GM04503 (cell line): Measurements from ENCODE around the gene PRRC2B.
"Not testable (repeated sequence)": the region's sequence is repeated elsewhere in the genome, so short reads cannot be mapped to it uniquely, and the experiment has no call there.

Source experiments
- DNase-seq: peaks from one replicate; pipeline ENCODE4 v3.0.0-alpha.2; 2012; ENCODE audit warnings: low read depth

Gene PRRC2B

GRCh38 chr9:131386281-131386680, 7.6 kb upstream of the PRRC2B start:
- no peak for DNase-seq

DNA sequence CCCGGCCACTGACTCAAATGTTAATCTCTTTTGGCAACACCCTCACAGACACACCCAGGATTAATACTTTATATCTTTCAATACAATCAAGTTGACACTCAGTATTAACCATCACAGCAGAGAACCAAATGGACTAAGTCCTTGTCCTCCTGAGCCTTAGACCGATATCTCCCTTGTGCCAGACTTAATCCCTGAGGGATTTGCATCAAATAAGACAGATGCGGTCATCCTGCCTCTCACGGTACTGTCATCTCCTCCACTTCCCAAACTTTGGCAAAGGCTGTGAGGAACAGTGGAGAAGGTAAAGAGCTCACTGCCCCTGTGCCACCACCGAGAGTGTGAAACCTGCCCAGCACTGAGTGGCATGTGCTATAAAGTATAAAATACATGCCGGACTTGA, 6.5 kb upstream of the PRRC2B start:
- DNase-seq: no peak

DNA sequence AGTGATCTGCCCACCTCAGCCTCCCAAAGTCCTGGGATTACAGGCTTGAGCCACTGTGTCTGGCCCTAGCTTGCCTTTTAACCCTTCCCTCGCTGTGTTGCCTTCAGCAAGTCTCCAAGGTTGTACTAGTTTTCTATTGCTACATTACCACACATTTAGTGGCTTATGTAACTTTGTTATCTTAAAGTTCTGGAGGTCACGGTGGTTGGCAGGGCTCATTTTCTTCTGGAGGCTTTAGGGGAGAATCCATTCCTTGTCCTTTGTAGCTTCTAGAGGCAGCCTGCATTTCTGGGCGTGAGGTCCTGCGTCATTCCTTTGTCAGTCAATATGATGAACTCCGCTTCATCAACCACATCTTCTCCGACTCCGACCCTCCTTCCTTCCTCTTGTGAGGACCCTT, 2.9 kb upstream of the PRRC2B start:
- DNase-seq: no peak

GRCh38 chr9:131391504-131391903, 2.4 kb upstream of the PRRC2B start:
- DNase-seq: no peak

DNA sequence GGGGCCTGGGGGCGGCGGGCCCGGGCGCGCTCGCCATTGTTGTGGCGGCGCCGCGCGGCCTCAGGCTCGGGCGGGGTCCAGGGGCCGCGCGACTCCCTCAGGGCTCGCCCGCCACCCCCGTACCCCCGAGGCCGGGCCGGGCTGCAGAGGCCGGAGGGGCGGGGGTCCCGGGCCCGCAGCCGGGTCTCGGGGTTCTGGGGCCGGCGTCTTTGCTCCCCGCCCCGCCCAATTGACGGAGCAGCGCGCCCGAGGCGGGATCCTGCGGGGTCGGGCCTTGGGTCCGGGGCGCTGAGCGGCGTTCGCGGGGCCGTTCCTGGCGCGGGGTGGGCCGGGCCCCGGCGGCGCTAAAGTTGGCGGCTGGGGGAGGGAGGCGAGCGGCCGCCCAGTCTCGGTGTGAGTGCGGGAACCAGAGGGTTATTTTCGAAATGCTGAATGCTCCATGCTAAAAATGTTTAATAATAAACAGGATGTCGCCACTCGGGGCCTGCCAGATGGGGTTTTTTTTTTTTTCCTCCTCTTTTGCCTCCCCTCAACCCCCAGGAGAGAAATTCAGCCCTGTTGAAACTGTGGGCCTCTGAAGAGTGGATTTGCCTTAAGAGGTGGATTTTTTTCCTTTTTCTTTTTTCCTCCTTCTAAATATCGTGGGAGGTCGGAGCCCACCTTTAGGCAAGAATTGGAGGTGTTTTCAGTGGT, 724 bp downstream of the PRRC2B start:
- DNase-seq: no peak

- no peak for DNase-seq
These were observed 1.5 kb downstream of the PRRC2B start for GRCh38 chr9:131395157-131396098.

GRCh38 chr9:131396099-131396479, 2.2 kb downstream of the PRRC2B start:
- DNase-seq: not testable (repeated sequence)

DNA sequence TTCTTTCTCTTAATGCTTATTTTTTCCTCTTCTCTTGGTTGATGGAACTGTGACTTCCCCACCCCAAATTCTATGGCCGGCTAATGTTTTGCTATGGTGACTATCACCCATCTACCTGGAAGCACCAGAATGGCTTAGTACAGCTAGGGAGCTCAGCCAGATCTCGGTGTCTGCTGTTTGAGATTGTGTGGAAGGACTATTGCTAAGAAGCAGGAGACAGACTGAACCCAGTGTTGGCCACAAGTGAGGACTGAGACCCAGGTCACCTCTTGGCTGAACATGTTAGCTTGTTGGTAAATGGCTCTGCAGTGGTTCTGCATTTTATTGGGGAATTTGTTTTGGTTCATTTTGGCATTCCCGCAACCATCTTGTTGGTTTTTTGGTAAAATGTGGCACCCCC, 2.7 kb downstream of the PRRC2B start:
- DNase-seq: no peak

DNA sequence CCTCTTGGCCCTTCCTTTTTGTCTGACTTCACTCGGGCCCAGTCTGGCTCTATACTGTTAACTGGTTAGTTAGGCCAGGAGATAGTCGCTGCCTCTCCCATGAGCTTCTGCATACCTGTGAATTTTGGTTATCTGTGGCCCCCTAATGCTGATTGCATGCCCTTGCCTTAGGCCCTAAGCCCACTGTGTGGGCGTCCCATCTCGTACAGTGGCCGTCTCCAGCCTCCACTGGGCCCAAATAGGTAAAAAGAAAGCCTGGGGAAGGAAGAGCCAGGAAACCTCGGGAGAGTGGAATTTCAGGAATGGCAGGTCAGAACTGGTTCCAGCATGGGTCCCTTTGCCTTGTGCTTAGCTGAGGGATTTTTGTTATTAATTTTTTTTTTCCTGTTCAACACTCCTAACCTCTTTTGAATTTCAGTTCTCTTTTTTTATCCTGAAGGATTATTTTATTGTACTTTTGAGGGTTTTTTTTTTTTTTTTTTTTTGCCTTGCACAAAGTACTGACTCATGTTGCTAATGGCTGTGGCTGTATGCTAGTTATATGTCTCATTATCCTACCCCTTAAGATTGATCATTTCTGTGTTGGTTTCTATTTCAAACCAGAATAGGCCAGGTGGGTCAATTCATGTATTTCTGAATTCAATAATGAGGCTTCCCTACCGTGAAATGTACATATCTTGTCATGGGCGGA, 3.4 kb downstream of the PRRC2B start:
- no peak for DNase-seq

DNA sequence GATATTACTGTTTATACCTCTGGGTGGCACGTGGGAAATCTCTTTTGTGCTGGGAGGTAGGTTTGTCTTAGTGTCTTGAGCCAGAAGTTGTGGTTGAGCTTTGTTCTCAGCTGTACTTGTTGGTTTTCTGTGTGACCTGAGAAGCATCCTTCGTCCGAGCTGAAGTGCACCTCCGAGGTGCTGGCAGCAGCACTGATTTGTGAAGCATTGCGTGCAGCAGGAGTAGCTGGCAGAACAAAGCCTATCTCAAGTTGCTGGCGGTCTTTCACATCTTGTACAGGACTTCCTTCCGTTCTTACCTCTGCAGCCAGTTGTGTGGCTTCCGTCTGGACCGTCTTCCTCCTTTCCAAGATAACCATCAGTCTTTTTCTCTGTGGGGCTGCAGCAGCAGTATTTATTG, 4.3 kb downstream of the PRRC2B start:
- DNase-seq: no peak

DNA sequence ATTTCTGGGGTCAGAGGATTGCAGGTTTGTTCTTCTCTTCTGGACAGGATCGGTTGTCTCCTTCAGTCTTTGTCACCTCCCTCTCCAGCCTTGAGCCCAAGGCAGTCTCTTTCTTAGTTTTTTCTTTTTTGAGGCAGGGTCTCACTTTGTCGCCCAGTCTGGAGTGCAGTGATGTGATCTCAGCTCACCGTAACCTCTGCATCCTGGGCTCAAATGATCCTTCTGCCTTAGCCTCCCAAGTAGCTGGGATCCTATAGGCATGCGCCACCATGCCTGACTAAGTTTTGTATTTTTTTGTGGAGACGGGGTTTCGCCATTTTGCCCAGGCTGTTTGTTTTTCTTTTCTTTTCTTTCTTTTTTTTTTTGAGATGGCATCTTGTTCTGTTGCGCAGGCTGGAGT, 6.1 kb downstream of the PRRC2B start:
- DNase-seq: no peak

DNA sequence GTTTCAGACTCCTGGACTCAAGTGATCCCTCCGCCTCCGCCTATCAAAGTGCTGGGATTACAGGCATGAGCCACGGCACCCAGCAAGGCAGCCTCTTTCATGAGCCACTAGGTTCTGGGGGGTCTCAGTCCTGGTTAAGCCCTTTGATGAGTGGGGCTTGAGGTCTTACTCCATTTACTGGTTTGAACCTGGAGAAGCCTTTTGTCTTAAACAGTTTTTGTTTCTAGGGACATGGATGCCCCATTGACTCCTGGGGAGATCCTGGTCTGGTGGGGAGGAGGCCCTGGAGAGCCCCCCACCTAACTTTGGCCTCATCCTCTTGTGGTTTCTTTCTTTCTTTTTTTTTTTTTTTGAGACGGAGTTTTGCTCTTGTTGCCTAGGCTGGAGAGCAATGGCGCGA, 6.7 kb downstream of the PRRC2B start:
- no peak for DNase-seq

GRCh38 chr9:131402073-131402472, 8.2 kb downstream of the PRRC2B start:
- DNase-seq: no peak

GRCh38 chr9:131402738-131403492, 9.0 kb downstream of the PRRC2B start:
- peak; percentile 71 for DNase-seq

DNA sequence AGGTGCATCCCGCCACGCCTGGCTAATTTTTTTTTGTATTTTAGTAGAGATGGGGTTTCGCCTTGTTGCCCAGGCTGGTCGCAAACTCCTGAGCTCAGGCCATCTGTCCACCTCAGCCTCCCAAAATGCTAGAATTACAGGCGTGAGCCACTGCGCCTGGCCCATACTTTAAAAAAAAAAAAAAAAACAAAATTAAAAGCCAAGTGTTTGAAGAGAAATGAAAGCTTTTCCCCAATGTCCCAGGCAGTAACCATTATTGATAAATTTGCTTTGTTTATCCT, 9.5 kb downstream of the PRRC2B start:
- DNase-seq: no peak

- DNase-seq: no peak
These were observed 10.7 kb downstream of the PRRC2B start for GRCh38 chr9:131404581-131404980.

DNA sequence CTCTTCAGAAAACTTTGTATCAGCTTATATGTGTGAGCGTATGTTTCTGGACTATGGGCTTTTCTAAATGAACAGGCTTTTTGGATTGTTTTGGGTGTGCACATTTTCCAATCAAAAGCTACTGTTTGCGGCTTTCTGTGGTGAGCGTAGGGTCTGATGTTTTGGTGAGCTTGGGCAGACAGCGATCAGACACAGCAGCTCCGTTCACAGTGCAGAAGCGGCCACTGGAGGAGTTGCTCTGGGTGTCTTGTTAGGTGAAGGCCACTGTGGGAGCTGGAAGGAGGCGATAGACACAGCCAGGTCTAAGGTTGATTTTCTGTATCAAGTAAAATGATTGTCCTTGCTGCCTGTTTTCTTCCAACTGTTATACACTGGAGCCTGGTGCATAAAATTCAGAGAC, 11.1 kb downstream of the PRRC2B start:
- no peak for DNase-seq

DNA sequence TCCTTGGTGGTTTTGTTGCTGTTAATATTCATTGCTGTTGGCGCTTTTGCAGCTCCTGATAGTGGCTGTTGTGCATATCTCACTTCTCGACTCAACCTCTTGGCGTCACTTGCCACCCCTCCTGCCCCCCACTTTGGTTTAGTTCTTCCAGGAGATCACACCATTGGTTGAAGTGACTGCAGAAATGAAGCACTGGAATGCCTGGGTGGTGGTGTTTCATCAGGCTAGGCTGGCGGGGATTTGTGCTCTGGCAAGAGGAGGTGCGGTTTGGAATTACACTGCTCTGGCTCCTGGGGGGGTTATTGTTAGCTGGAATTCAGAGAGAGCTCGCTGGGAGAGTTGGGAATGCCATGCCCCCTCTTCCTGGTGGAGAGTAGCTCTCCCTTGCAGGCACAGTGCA, 11.5 kb downstream of the PRRC2B start:
- no peak for DNase-seq

GRCh38 chr9:131405858-131406537, 12.1 kb downstream of the PRRC2B start:
- no peak for DNase-seq

GRCh38 chr9:131406563-131407436, 12.9 kb downstream of the PRRC2B start:
- DNase-seq: no peak

DNA sequence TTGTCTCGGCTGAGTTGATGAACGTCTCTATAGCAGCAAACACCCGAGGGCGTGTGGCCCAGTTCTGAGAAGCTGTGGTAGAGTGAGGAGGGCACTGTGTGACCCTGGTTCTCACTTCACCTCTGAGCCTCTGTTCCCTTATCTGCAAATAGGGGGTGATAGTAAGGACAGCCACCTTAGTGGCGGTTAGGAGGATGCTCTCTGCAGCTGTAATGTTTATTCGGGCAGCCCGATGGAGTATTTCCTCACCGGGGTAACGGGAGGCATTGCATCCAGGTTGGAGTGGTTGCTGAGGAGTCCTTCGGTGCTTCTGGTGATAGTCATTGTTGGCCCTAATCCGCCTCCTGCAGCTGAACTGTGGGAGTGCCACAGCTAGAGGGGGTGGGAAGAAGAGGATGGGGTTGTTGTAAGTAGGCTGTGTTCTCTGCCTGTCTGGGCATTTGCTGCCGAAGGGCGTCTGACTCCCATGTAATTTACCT, 13.9 kb downstream of the PRRC2B start:
- DNase-seq: no peak
